Prostate gland (tissue), 2 donors: ENCODE data around the gene DHX36.

Source experiments
- CTCF ChIP-seq, 4 experiments: fragments of 200-600 bp in 2 of 4; fragments of 450-650 bp in 2 of 4; sonication (generic) in 2 of 4; IDR thresholded peaks; 1 replicate in 3 of 4; 2 replicates in 1 of 4; pipeline ENCODE4 v1.5.1; 2016 to 2019; ENCODE audit warnings: antibody characterized with exemption in 4 of 4, mild to moderate bottlenecking in 2 of 4, moderate library complexity in 2 of 4
- POLR2A ChIP-seq: fragments of 450-650 bp; IDR thresholded peaks from one replicate; pipeline ENCODE4 v1.6.1; 2016; ENCODE audit warnings: antibody characterized with exemption, mild to moderate bottlenecking

- TF ChIP-seq CTCF (IDR thresholded peaks at IDR 0.05) (no peak), POLR2A (no peak)
Observed at GRCh38 chr3:154225536-154225935, 98.8 kb downstream of the DHX36 start.
